H1 (cell line): ENCODE data around the gene ANXA2R. TPM values are rescaled to one million over a fixed set of nuclear protein-coding genes. Genes with fewer than 3 reads are reported as not detected.

Experiments
- CTCF ChIA-PET: fragments of 300-600 bp; sonication (Branson Sonifier 250); formaldehyde crosslinking; loops from one replicate; lab custom pipeline; 2021; ENCODE audit not compliant: partially characterized antibody; lab: Charles Lee
- POLR2A ChIA-PET: fragments of 300-600 bp; sonication (Branson Sonifier 250); formaldehyde crosslinking; loops from one replicate; lab custom pipeline; 2021; ENCODE audit warnings: inconsistent platforms; ENCODE audit not compliant: partially characterized antibody; lab: Charles Lee
- DNase-seq, 2 experiments: peaks; one replicate each; pipeline versions ENCODE4 v3.0.0 to v3.0.0-alpha.2; 2010 to 2022; ENCODE audit warnings: low spot score in 2 of 2, low read depth in 1 of 2, mixed read lengths in 1 of 2
- FAIRE-seq: peaks from 2 replicates; lab custom pipeline; 2011; peaks lifted over from hg19 to GRCh38; lab: Jason Lieb, UNC
- H2AFZ ChIP-seq: 2 replicates; pipeline ENCODE4 v1.8.1; 2012; ENCODE audit warnings: low read length, inconsistent platforms
- H2AK5ac ChIP-seq: 2 replicates; pipeline ENCODE4 v1.6.1; 2013; ENCODE audit warnings: low read depth, low read length
- H2BK120ac ChIP-seq: replicated peaks from 2 replicates; pipeline ENCODE3; 2013; ENCODE audit warnings: low read depth, low read length, inconsistent platforms
- H2BK12ac ChIP-seq: 2 replicates; pipeline ENCODE4 v1.6.1; 2013; ENCODE audit warnings: low read depth, low read length
- H2BK15ac ChIP-seq: 2 replicates; pipeline ENCODE4 v1.6.1; 2013; ENCODE audit warnings: low read length
- H2BK20ac ChIP-seq: 2 replicates; pipeline ENCODE4 v1.6.1; 2013; ENCODE audit warnings: low read length
- H2BK5ac ChIP-seq: 2 replicates; pipeline ENCODE4 v1.6.1; 2013; ENCODE audit warnings: low read depth, low read length
- H3K14ac ChIP-seq: 2 replicates; pipeline ENCODE4 v1.6.1; 2013; ENCODE audit warnings: inconsistent platforms; ENCODE audit not compliant: insufficient read length
- H3K18ac ChIP-seq: 2 replicates; pipeline ENCODE4 v1.6.1; 2013; ENCODE audit warnings: low read length; ENCODE audit errors: extremely low read depth
- H3K23ac ChIP-seq: 2 replicates; pipeline ENCODE4 v1.6.1; 2013; ENCODE audit warnings: inconsistent platforms; ENCODE audit not compliant: insufficient read length
- H3K23me2 ChIP-seq: 2 replicates; pipeline ENCODE4 v1.6.1; 2013; ENCODE audit warnings: low read depth, low read length
- H3K27ac ChIP-seq: 2 replicates; pipeline ENCODE4 v1.6.1; 2011; ENCODE audit warnings: low read depth, low read length, inconsistent platforms
- H3K27me3 ChIP-seq, 4 experiments: replicated peaks in 1 of 4; 1 replicate in 1 of 4; 2 replicates in 3 of 4; pipeline versions ENCODE4 v1.6.1 to v1.8.1; 2011 to 2013; ENCODE audit warnings: low read length in 3 of 4, mild to moderate bottlenecking in 3 of 4, inconsistent platforms in 2 of 4, mixed read lengths in 2 of 4, moderate library complexity in 1 of 4; ENCODE audit not compliant: control insufficient read depth in 3 of 4, insufficient read depth in 3 of 4; ENCODE audit errors: extremely low read depth in 1 of 4
- H3K36me3 ChIP-seq, 4 experiments: 2 replicates each; pipeline versions ENCODE4 v1.6.1 to v1.8.1; 2011 to 2013; ENCODE audit warnings: mild to moderate bottlenecking in 4 of 4, low read length in 3 of 4, moderate library complexity in 2 of 4, control low read depth in 1 of 4, inconsistent platforms in 1 of 4; ENCODE audit not compliant: insufficient read depth in 4 of 4, control insufficient read depth in 2 of 4
- H3K4ac ChIP-seq: replicated peaks from 2 replicates; pipeline ENCODE3; 2013; ENCODE audit warnings: low read length, low read depth, mixed read lengths, inconsistent platforms; ENCODE audit not compliant: insufficient read length
- H3K4me1 ChIP-seq, 4 experiments: replicated peaks in 1 of 4; 1 replicate in 1 of 4; 2 replicates in 3 of 4; pipeline versions ENCODE4 v1.6.1 to v1.8.1; 2011 to 2013; ENCODE audit warnings: low read length in 3 of 4, inconsistent platforms in 2 of 4, mixed read lengths in 1 of 4; ENCODE audit not compliant: insufficient read depth in 4 of 4, control insufficient read depth in 3 of 4
- H3K4me2 ChIP-seq, 2 experiments: 2 replicates each; pipeline versions ENCODE4 v1.6.1 to v1.8.1; 2011 to 2013; ENCODE audit warnings: low read depth in 2 of 2, low read length in 2 of 2, control low read depth in 1 of 2, inconsistent platforms in 1 of 2, mild to moderate bottlenecking in 1 of 2; ENCODE audit not compliant: insufficient read depth in 1 of 2
- H3K4me3 ChIP-seq, 4 experiments: fragments of 200-600, 300-600 bp in 1 of 4; sonication (generic), shearing (Covaris generic), sonication (Bioruptor Twin) in 1 of 4; 2 replicates each; pipeline versions ENCODE4 v1.5.1 to v1.8.1; 2011 to 2016; ENCODE audit warnings: low read length in 4 of 4, low read depth in 3 of 4, control low read depth in 2 of 4, inconsistent platforms in 2 of 4, mild to moderate bottlenecking in 2 of 4, mixed read lengths in 1 of 4, moderate library complexity in 1 of 4; ENCODE audit not compliant: insufficient read depth in 2 of 4; ENCODE audit errors: extremely low read depth in 1 of 4
- H3K56ac ChIP-seq: replicated peaks from 2 replicates; pipeline ENCODE3; 2013; ENCODE audit warnings: low read depth, mild to moderate bottlenecking, mixed read lengths, low read length, inconsistent platforms; ENCODE audit not compliant: insufficient read length
- H3K79me1 ChIP-seq: 2 replicates; pipeline ENCODE4 v1.6.1; 2013; ENCODE audit warnings: low read depth, low read length, control low read depth
- H3K79me2 ChIP-seq, 2 experiments: 2 replicates each; pipeline versions ENCODE4 v1.6.1 to v1.8.1; 2012 to 2013; ENCODE audit warnings: low read length in 2 of 2, mild to moderate bottlenecking in 2 of 2, inconsistent platforms in 1 of 2; ENCODE audit not compliant: insufficient read depth in 2 of 2, control insufficient read depth in 1 of 2
- H3K9ac ChIP-seq, 4 experiments: replicated peaks in 1 of 4; 1 replicate in 1 of 4; 2 replicates in 3 of 4; pipeline versions ENCODE4 v1.6.1 to v1.8.1; 2011 to 2013; ENCODE audit warnings: low read depth in 3 of 4, low read length in 3 of 4, control low read depth in 2 of 4, mild to moderate bottlenecking in 2 of 4, moderate library complexity in 2 of 4, inconsistent platforms in 1 of 4; ENCODE audit errors: extremely low read depth in 1 of 4
- H3K9me3 ChIP-seq, 2 experiments: 2 replicates each; pipeline versions ENCODE4 v1.6.1 to v1.8.1; 2012 to 2013; ENCODE audit warnings: mild to moderate bottlenecking in 2 of 2, moderate library complexity in 2 of 2, control low read depth in 1 of 2, inconsistent platforms in 1 of 2, low read depth in 1 of 2, low read length in 1 of 2, mixed read lengths in 1 of 2; ENCODE audit not compliant: insufficient read depth in 2 of 2
- H4K20me1 ChIP-seq, 2 experiments: replicated peaks in 1 of 2; 2 replicates each; pipeline versions ENCODE3 to v1.8.1; 2011 to 2013; ENCODE audit warnings: inconsistent platforms in 2 of 2, low read length in 2 of 2, mild to moderate bottlenecking in 1 of 2; ENCODE audit not compliant: insufficient read depth in 2 of 2, control insufficient read depth in 1 of 2
- H4K5ac ChIP-seq: 2 replicates; pipeline ENCODE4 v1.6.1; 2013; ENCODE audit warnings: low read length, low read depth, mixed read lengths, inconsistent platforms; ENCODE audit not compliant: insufficient read length
- H4K8ac ChIP-seq: 2 replicates; pipeline ENCODE4 v1.8.0; 2013; ENCODE audit warnings: mild to moderate bottlenecking, moderate library complexity, low read length, inconsistent platforms; ENCODE audit not compliant: insufficient read depth; ENCODE audit errors: extremely low read depth
- H4K91ac ChIP-seq: replicated peaks from 2 replicates; pipeline ENCODE3; 2013; ENCODE audit warnings: low read length, mixed read lengths, inconsistent platforms; ENCODE audit not compliant: insufficient read length
- BCL11A ChIP-seq, 2 experiments: IDR thresholded peaks; one replicate each; pipeline ENCODE4 v1.6.1; 2011; ENCODE audit warnings: low read depth in 2 of 2, low read length in 2 of 2, mild to moderate bottlenecking in 2 of 2
- CBX8 ChIP-seq: fragments of 300-800, 300-1000 bp; sonication (generic); IDR thresholded peaks from 2 replicates; pipeline ENCODE4 v1.7.1; 2016; ENCODE audit warnings: low read depth, low read length, borderline replicate concordance
- FOSL1 ChIP-seq: IDR thresholded peaks from 2 replicates; pipeline ENCODE4 v1.6.1; 2011; ENCODE audit warnings: mild to moderate bottlenecking, low read depth, low read length, moderate library complexity; ENCODE audit not compliant: insufficient read depth
- HDAC6 ChIP-seq: IDR thresholded peaks from one replicate; pipeline ENCODE4 v1.7.1; 2012; ENCODE audit warnings: low read depth, mild to moderate bottlenecking, inconsistent platforms, low read length, moderate library complexity
- JUND ChIP-seq: IDR thresholded peaks from 2 replicates; pipeline ENCODE4 v1.6.1; 2011; ENCODE audit warnings: mild to moderate bottlenecking, improper control_type of control experiment, low read length
- KDM4A ChIP-seq: IDR thresholded peaks from one replicate; pipeline ENCODE4 v1.7.1; 2012; ENCODE audit warnings: low read depth, mild to moderate bottlenecking, moderate library complexity, low read length, inconsistent platforms; ENCODE audit not compliant: severe bottlenecking
- MAFK ChIP-seq: IDR thresholded peaks from 2 replicates; pipeline ENCODE4 v1.6.1; 2012; ENCODE audit warnings: low read depth, mild to moderate bottlenecking, improper control_type of control experiment, low read length
- SIN3A ChIP-seq, 2 experiments: IDR thresholded peaks in 1 of 2; conservative IDR thresholded peaks in 1 of 2; 2 replicates each; pipeline ENCODE4 v1.6.1; 2011 to 2012; ENCODE audit warnings: low read length in 2 of 2, improper control_type of control experiment in 1 of 2, low read depth in 1 of 2, mild to moderate bottlenecking in 1 of 2
- SRF ChIP-seq: IDR thresholded peaks from 2 replicates; pipeline ENCODE4 v1.6.1; 2011; ENCODE audit warnings: mild to moderate bottlenecking, low read depth, low read length, moderate library complexity
- SUZ12 ChIP-seq: fragments of 200-600 bp; sonication (generic); IDR thresholded peaks from 2 replicates; pipeline ENCODE4 v1.6.1; 2012; ENCODE audit warnings: mild to moderate bottlenecking, inconsistent platforms, low read length, moderate library complexity, mixed read lengths
- WGBS, 2 experiments: shearing (Covaris generic) in 1 of 2; methylation state at CpG; one replicate each; pipeline versions ENCODE4 v1.1.6 to v1.1.7; 2013 to 2015; ENCODE audit warnings: low lambda C conversion rate in 2 of 2, mixed read lengths in 2 of 2, inconsistent platforms in 1 of 2, low coverage in 1 of 2, missing lambda C conversion rate in 1 of 2; ENCODE audit not compliant: insufficient replicate concordance in 2 of 2, insufficient coverage in 1 of 2, insufficient read length in 1 of 2; ENCODE audit errors: extremely low coverage in 1 of 2, missing lambda C conversion rate in 1 of 2; 5-methylcytosine and 5-hydroxymethylcytosine counted together
- polyA plus RNA-seq, 7 experiments: library from polyadenylated mRNA; depleted of rRNA in 3 of 7; stranded (reverse) in 5 of 7; unstranded in 2 of 7; fragments of >200 nt in 5 of 7; fragments of 200-250 nt in 2 of 7; gene quantifications; 1 replicate in 5 of 7; 2 replicates in 1 of 7; 4 replicates in 1 of 7; pipeline versions ENCODE4 v1.2.1 to v1.2.3, GENCODE V29; 2011 to 2013; ENCODE audit warnings: missing spikeins in 2 of 7, mixed read lengths in 2 of 7
- total RNA-seq: library from RNA; stranded (reverse); fragmentation: NEBNext Ultra II Directional; extraction: Animal tissue kit (Norgen Biotek cat#: 25700); gene quantifications from 2 replicates; pipeline ENCODE4 v1.2.1, GENCODE V29; 2021

Gene ANXA2R
- total and polyA plus RNA-seq, 2 of the 8 experiments (the other 6 are each of a cell fraction or from before 2014, with no cell fraction given): 0.08 to 0.17 TPM

GRCh38 chr5:43039471-43040286 lies 440 bp downstream of the ANXA2R start:
- WGBS, 2 experiments: 7% methylated on average over 31 of the region's 35 CpGs; no CpG with 5 or more reads in 1 of the 2 experiments
- DNase-seq: peak in 1 of 2 experiments; percentile 74
- TF ChIP-seq FOSL1: no peak
- peak; percentile 25 for TF ChIP-seq KDM4A
- TF ChIP-seq BCL11A (IDR thresholded peaks at IDR 0.05; ENCODE audit: low read depth in 2 of 2, low read length in 2 of 2): no peak
- no peak for TF ChIP-seq HDAC6
- TF ChIP-seq SRF: no peak
- TF ChIP-seq CBX8: 0 out of 2 replicates have a peak, but pooled peaks have one; percentile 21
- no peak for TF ChIP-seq JUND
- TF ChIP-seq SUZ12: peak; percentile 71
- no peak for TF ChIP-seq SIN3A (conservative IDR thresholded peaks at IDR 0.05 in 1 of 2, IDR thresholded peaks at IDR 0.05 in 1 of 2; ENCODE audit: low read depth in 1 of 2, low read length in 2 of 2)
- TF ChIP-seq MAFK: no peak

More at GRCh38 chr5:43039471-43040286, 440 bp downstream of the ANXA2R start:
- Histone ChIP-seq H3K4me1 (peaks cover 3 to 28% (median 13%) of the 10 kb centered on the region in 4 experiments), H3K79me1 (no peaks in the 10 kb centered on the region; the same call in 1 of the 2 replicates), H3K79me2 (no peaks in the 10 kb centered on the region), H4K5ac (no peak overlapping the region), H4K91ac (no peak overlapping the region), H3K9ac (no peak overlapping the region), H2AFZ (no peak overlapping the region), H3K36me3 (no peaks in the 10 kb centered on the region; a peak in 1 of 8 replicates), H3K27me3 (peaks cover 78 to 95% (median 89%) of the 10 kb centered on the region in 4 experiments), H2BK5ac (no peak overlapping the region), H2BK120ac (no peak overlapping the region), H2BK12ac (no peak overlapping the region), H2AK5ac (no peak overlapping the region), H3K23ac (no peak overlapping the region), H3K23me2 (no peaks in the 10 kb centered on the region; the same call in 1 of the 2 replicates), H3K56ac (no peak overlapping the region), H4K8ac (no peak overlapping the region), H3K9me3 (no peaks in the 10 kb centered on the region), H2BK15ac (no peak overlapping the region), H3K4ac (no peak overlapping the region), H3K4me3 (peak overlapping the region in 2 of 4 experiments; percentile 7 to 40; a peak in 3 of 8 replicates), H3K27ac (no peak overlapping the region), H3K4me2 (peak overlapping the region; percentile 64 to 72), H3K14ac (no peak overlapping the region), H2BK20ac (no peak overlapping the region), H3K18ac (no peak overlapping the region; the same call in 1 of the 2 replicates), H4K20me1 (peaks cover 33 to 53% of the 10 kb centered on the region in 2 experiments)
- FAIRE-seq: no peak
- ChIA-PET CTCF (interaction anchor here (1.2 to 4.3 kb wide), 6 partner anchors 20 to 46 kb away, joined by 5 to 25 read pairs (median 6); no protein-coding TSS in a partner anchor), POLR2A (interaction anchor here (1.2 to 3.2 kb wide), 3 partner anchors 20 to 81 kb away, joined by 4 to 9 read pairs (median 7); partner anchors contain the start of gene ZNF131)
